Mucosa of rectum (tissue), 2 donors: Measurements from ENCODE around the gene BCLAF1.

ENCODE experiments used
- H3K27ac ChIP-seq, 2 donors: one replicate each; pipeline ENCODE4 v1.7.0; 2013; ENCODE audit warnings: inconsistent platforms in 2 of 2, low read depth in 2 of 2, low read length in 2 of 2
- H3K27me3 ChIP-seq, 2 donors: one replicate each; pipeline ENCODE4 v1.7.0; 2013; ENCODE audit warnings: low read length in 2 of 2; ENCODE audit not compliant: control insufficient read depth in 2 of 2, insufficient read depth in 2 of 2
- H3K36me3 ChIP-seq, 2 donors: one replicate each; pipeline ENCODE4 v1.7.0; 2013; ENCODE audit warnings: low read length in 2 of 2; ENCODE audit not compliant: control insufficient read depth in 2 of 2, insufficient read depth in 2 of 2
- H3K4me1 ChIP-seq, 2 donors: one replicate each; pipeline ENCODE4 v1.7.0; 2013; ENCODE audit warnings: low read length in 2 of 2, mild to moderate bottlenecking in 1 of 2; ENCODE audit not compliant: control insufficient read depth in 2 of 2, insufficient read depth in 2 of 2
- H3K4me3 ChIP-seq, 2 donors: one replicate each; pipeline ENCODE4 v1.7.0; 2013; ENCODE audit warnings: low read length in 2 of 2
- H3K9ac ChIP-seq, 2 donors: one replicate each; pipeline ENCODE4 v1.7.0; 2013; ENCODE audit warnings: low read length in 2 of 2, low read depth in 1 of 2, mild to moderate bottlenecking in 1 of 2
- H3K9me3 ChIP-seq, 2 donors: one replicate each; pipeline ENCODE4 v1.7.0; 2013; ENCODE audit warnings: low read length in 2 of 2; ENCODE audit not compliant: control insufficient read depth in 2 of 2
- donor health status: healthy.
- donor health status: Normal muscosa, but diverticular disease.

Gene BCLAF1

DNA sequence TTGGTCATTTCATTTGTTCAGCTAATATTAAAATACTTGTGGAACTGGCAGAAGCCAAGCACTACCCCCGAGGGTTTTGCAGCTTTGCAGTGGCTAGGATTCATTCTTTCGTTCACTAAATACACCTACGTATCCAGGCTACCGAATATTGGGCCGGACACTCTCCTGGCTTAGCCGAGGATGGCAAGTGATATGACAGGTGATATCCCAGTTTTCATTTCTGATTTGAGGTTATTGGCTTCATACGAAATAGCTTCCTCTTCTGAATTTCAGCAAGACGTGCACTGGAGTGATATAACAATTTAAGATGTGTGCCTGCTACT lies 39.0 kb downstream of the BCLAF1 start:
- Histone ChIP-seq H3K4me3 (peak overlapping the region; percentile 87 to 94), H3K9ac (peak overlapping the region; percentile 78 to 88), H3K27ac (peak overlapping the region; percentile 1 to 44)

DNA sequence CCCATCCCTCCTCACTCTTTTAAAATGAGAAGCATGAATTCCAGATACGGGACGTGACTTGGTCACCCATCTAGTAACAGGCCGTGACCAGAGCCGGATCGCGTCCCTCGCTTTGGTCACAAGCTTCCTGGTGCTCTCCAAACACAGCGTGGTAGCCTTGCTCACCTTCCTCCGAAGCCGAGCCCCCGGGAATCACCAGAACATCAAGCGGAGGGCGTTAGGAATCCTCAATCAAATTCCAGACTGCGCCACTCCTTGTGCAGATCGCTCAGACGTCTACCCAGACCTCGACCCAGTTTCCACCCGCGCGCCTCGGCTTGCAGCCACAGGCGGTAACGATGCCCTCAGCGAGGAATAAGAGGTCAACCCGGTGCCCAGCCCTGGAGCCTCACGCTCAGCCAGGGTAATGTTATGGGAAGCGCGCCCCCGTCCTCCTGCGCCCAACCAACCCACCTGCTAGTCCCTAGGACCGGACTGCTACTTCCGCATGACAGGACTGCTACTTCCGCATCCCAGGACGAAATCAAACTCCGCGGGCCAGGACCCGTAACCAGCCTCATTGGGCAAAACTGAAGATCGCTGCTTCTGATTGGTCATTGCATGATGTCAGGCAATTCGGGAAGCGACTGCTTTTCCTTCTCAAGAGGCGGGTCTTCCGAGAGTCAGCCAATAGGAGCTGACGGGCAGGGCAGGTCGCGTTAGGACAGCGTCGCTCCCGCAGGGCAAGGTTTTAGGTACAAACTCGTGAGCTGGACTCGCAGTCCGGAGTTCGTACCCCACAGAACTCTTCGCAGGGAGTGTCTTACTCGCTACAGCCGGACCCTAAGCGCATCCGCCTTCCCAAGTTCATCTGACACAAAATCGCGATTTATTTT lies 39.6 kb downstream of the BCLAF1 start, which contains the start of gene MTFR2:
Gene MTFR2 (minus strand): TSS at position 501 of the 875 bp plus-strand sequence. CDS start 1,212 bp downstream, outside the sequence.
- H3K4me1 ChIP-seq = peaks cover 9 to 14% of the 10 kb centered on the region in 2 donors
- no peaks in the 10 kb centered on the region for H3K27me3 ChIP-seq
- H3K9me3 ChIP-seq = no peaks in the 10 kb centered on the region
- H3K4me3 ChIP-seq = peak within 1 kb of the TSS; percentile 87 to 94
- peak within 1 kb of the TSS; percentile 78 to 88 for H3K9ac ChIP-seq
- H3K27ac ChIP-seq = peak within 1 kb of the TSS; percentile 1 to 44
- H3K36me3 ChIP-seq = no peaks in the 10 kb centered on the region

More for the DNA sequence above, 39.0 kb downstream of the BCLAF1 start:
- Histone ChIP-seq H3K4me1 (peaks cover 9 to 14% of the 10 kb centered on the region in 2 donors), H3K36me3 (no peaks in the 10 kb centered on the region), H3K27me3 (no peaks in the 10 kb centered on the region), H3K9me3 (no peaks in the 10 kb centered on the region)

DNA sequence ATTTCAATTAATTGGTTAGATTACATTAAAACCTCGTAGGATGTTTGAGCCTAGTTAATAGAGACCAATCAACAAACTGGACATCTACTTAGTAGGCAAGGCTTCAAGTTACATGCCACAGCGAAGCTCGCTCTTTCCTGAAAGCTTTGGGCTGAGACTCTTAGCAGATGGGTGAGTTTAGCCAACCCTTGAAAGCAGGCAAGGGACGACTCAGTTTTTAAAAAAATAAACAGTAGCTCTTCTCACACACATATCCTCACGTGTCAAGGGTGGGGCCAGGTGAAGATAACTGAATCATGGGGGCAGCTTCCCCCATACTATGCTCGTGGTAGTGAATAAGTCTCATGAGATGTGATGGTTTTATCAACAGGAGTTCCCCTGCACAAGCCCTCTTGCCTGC lies 40.3 kb downstream of the BCLAF1 start:
- H3K4me3 ChIP-seq = peak overlapping the region; percentile 87 to 94
- no peaks in the 10 kb centered on the region for H3K9me3 ChIP-seq
- H3K4me1 ChIP-seq = peaks cover 9 to 14% of the 10 kb centered on the region in 2 donors
- no peaks in the 10 kb centered on the region for H3K36me3 ChIP-seq
- no peaks in the 10 kb centered on the region for H3K27me3 ChIP-seq
- peak overlapping the region in 1 of 2 donors; percentile 63 for H3K9ac ChIP-seq
- no peak overlapping the region for H3K27ac ChIP-seq

DNA sequence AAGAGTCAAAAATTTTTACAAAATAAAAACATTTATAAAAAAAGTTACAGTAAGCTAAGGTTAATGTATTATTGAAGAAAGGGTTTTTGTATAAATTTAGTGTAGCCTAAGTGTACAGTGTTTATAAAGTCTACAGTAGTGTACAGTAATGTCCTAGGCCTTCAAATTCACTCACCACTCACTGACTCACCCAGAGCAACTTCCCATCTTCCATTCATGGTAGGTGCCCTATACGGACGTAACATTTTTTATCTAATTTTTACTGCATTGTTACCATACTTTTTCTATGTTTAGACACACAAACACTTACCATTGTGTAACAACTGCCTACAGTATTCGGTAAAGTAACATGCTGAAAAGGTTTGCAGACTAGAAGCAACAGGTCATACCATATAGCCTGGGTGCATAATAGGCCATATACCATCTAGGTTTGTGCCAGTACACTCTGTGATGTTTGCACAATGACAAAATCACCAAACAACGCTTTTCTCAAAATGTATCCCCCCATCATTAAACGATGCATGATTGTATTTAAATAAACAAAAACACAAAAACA lies 45.5 kb downstream of the BCLAF1 start:
- Histone ChIP-seq H3K36me3 (no peaks in the 10 kb centered on the region), H3K9me3 (no peaks in the 10 kb centered on the region), H3K27me3 (no peaks in the 10 kb centered on the region), H3K4me1 (no peaks in the 10 kb centered on the region), H3K27ac (no peak overlapping the region), H3K9ac (no peak overlapping the region), H3K4me3 (no peak overlapping the region)

DNA sequence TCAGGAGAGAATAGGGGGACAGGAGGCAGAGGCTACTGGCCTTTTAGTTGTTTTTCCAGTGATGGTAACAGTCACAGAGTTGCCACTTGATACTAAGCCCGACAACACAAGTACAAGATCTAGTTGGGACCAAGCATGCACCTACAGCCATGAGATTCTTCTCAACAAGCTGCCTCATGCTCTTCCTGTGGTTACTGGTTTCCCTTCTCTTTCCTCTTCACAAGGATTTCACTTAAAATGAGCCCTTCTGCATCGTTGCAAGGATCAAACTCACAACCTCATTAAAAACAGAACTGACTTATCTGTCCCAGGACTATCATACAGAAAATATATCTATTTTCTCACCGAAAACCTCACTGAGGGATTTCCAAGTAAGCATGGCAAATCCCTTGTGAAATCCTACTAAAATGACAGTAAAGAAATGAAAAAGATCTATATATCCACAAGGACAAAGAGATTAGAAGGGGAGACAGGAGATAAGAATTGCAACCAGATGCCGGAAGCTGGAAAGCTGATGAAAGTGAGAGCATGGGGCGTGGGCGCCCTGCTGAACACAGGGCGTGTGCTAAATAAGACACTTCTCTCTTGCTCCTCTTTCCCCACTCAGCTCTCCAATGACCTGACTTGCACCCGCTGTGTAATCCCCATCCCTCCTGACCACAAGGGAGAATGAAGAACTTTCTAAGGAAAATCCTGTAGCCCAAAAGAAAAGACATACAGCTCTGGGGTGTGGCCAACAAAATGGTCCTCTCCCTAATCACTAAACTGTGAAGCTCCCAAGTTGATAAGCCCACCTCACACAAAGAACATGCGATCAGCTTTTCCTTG lies 53.0 kb downstream of the BCLAF1 start:
- no peak overlapping the region for H3K27ac ChIP-seq
- H3K36me3 ChIP-seq = no peaks in the 10 kb centered on the region
- no peaks in the 10 kb centered on the region for H3K4me1 ChIP-seq
- no peak overlapping the region for H3K9ac ChIP-seq
- H3K9me3 ChIP-seq = no peaks in the 10 kb centered on the region
- H3K27me3 ChIP-seq = no peaks in the 10 kb centered on the region
- H3K4me3 ChIP-seq = no peak overlapping the region

DNA sequence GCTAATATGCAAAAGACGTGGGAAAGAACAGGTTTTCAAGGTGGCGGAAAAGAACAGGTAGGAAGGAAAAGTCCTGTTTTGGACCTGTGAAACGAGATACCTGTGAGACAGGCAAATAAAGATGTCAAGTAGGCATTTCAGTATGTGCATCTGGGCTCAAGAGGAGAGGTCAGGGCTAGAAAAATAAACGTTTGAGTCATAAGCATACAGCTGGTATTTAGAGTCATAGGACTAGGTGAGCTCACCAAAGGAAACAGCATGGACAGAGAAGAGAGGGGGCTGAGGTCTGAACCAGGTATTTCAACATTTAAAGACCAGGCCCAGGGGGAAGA lies 54.4 kb downstream of the BCLAF1 start:
- Histone ChIP-seq H3K4me1 (no peaks in the 10 kb centered on the region), H3K9me3 (no peaks in the 10 kb centered on the region), H3K4me3 (no peak overlapping the region), H3K36me3 (no peaks in the 10 kb centered on the region), H3K27ac (no peak overlapping the region), H3K27me3 (no peaks in the 10 kb centered on the region), H3K9ac (no peak overlapping the region)

DNA sequence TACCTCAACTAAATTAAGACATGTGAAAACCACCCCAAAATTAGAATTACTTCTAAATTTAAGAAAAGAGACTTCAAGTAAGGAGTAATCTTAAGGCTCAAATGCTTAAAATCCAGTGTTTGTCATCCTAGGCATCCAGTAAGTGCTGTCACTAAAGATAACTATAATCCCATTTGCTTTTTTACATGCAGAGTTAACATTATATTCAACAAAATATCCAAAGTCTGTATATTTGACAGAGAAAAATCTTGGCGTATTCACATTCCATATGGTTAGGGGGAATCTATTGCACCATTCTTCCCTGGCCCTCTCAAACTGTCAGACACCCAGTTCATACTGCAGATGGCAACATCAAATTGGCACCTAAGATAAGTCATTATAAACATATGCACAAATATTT lies 56.9 kb downstream of the BCLAF1 start:
- H3K27ac ChIP-seq = no peak overlapping the region
- no peaks in the 10 kb centered on the region for H3K36me3 ChIP-seq
- no peak overlapping the region for H3K9ac ChIP-seq
- no peaks in the 10 kb centered on the region for H3K9me3 ChIP-seq
- no peaks in the 10 kb centered on the region for H3K27me3 ChIP-seq
- no peak overlapping the region for H3K4me3 ChIP-seq
- H3K4me1 ChIP-seq = no peaks in the 10 kb centered on the region

DNA sequence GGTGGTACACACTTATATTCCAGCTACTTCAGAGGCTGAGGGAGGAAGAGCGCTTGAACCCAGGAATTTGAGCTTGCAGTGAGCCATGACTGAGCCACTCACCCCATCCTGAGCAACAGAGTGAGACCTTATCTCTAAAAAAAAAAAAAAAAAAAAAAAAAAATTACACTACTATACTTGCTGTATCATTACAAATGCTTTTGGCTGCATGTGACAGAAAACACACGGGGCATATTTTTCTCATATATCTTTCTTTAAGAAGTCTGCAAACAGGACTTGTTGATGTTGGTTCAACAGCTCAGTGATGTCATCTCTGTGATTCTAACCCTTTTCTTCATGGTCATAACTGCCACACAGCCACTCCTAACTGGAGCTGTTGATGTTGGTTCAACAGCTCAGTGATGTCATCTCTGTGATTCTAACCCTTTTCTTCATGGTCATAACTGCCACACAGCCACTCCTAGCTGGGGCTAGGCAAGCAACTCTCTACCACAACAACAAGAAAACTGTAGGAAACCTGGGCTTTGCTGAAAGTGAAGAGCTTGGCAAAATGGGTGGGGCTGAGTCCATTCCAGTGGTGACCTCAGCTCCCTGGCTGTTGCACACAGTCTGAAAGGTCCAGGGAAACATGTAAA lies 59.3 kb downstream of the BCLAF1 start:
- Histone ChIP-seq H3K36me3 (no peaks in the 10 kb centered on the region), H3K4me3 (no peak overlapping the region), H3K27me3 (no peaks in the 10 kb centered on the region), H3K27ac (no peak overlapping the region), H3K9ac (no peak overlapping the region), H3K9me3 (no peaks in the 10 kb centered on the region), H3K4me1 (peaks cover 5 to 9% of the 10 kb centered on the region in 2 donors)

DNA sequence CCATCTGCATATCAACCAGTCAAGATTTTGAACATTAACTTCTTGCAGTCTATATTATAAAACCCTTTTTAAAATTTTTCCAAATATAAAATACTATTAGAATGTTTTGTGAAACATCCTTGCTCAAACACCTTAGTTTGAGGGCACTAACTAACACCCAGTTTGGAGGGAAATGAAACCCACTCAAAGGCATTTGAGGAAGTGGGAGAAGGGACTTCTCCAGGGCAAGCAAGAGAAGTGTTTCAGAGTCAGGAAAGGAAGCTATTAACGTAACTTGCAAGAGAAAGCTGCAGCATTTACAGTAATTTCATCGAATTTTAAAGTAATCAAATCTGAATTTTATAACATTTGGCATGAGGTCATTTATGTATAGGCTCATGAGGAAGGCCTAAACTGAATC lies 60.8 kb downstream of the BCLAF1 start:
- H3K4me1 ChIP-seq = peaks cover 5 to 9% of the 10 kb centered on the region in 2 donors
- H3K4me3 ChIP-seq = no peak overlapping the region
- H3K27ac ChIP-seq = no peak overlapping the region
- no peaks in the 10 kb centered on the region for H3K27me3 ChIP-seq
- H3K9ac ChIP-seq = no peak overlapping the region
- no peaks in the 10 kb centered on the region for H3K9me3 ChIP-seq
- H3K36me3 ChIP-seq = no peaks in the 10 kb centered on the region
